K562 (cell line): ENCODE results near the gene GABRA5. TPM values are rescaled to one million over a fixed set of nuclear protein-coding genes. Genes with fewer than 3 reads are reported as not detected.
A peak's percentile ranks its signal among the peaks of the same experiment; 100 is the strongest.

Experiments
- ATAC-seq: fragments of 200-7000 bp; cut with Tn5 transposase; 3 replicates; pipeline ENCODE4 v1.9.1; 2020; ENCODE audit warnings: moderate library complexity
- BruUV-seq: library from RNA; stranded (reverse); fragments of 400-500 nt; replicated peaks from 2 replicates; lab custom pipeline; 2021; lab: Mats Ljungman, UMichigan
- CTCF ChIA-PET: fragments of 300-600 bp; formaldehyde crosslinking; extraction: SDS; loops from one replicate; lab custom pipeline; 2021; ENCODE audit warnings: low intra/inter-chr PET ratio; lab: Yijun Ruan, JAX
- POLR2A ChIA-PET: fragments of 300-600, 350-650 bp; sonication (Branson Sonifier 250); formaldehyde crosslinking; extraction: SDS; loops from one replicate; lab custom pipeline; 2021; ENCODE audit warnings: antibody characterized with exemption, inconsistent platforms; lab: Yijun Ruan, JAX
- DNase-seq, 4 experiments: peaks; one replicate each; pipeline versions ENCODE4 v3.0.0 to v3.0.0-alpha.2; 2011 to 2018; ENCODE audit warnings: low spot score in 3 of 4, mixed read lengths in 3 of 4; ENCODE audit errors: extremely low read depth in 1 of 4
- FAIRE-seq: peaks from 2 replicates; lab custom pipeline; 2011; peaks lifted over from hg19 to GRCh38; lab: Jason Lieb, UNC
- H2AFZ ChIP-seq: 2 replicates; pipeline ENCODE4 v1.6.0; 2011; ENCODE audit warnings: low read depth, low read length, control low read depth, inconsistent platforms
- H3K27ac ChIP-seq: fragments of 200-600 bp; 3 replicates; pipeline ENCODE4 v1.8.0; 2011; ENCODE audit warnings: low read depth, mild to moderate bottlenecking, control low read depth, inconsistent platforms, low read length, moderate library complexity, mixed read lengths; ENCODE audit errors: extremely low read depth
- H3K27me3 ChIP-seq, 2 experiments: fragments of 300-600 bp in 1 of 2; 2 replicates in 1 of 2; 3 replicates in 1 of 2; pipeline versions ENCODE4 v1.6.0 to v1.8.0; 2011; ENCODE audit warnings: inconsistent platforms in 2 of 2, low read length in 2 of 2, mild to moderate bottlenecking in 1 of 2, mixed read lengths in 1 of 2, moderate library complexity in 1 of 2; ENCODE audit not compliant: control insufficient read depth in 2 of 2, insufficient read depth in 2 of 2
- H3K36me3 ChIP-seq: fragments of 300-600 bp; 3 replicates; pipeline ENCODE4 v1.8.0; 2011; ENCODE audit warnings: mild to moderate bottlenecking, low read length, inconsistent platforms; ENCODE audit not compliant: control insufficient read depth, insufficient read depth
- H3K4me1 ChIP-seq, 2 experiments: fragments of 200-600 bp in 1 of 2; replicated peaks in 1 of 2; 2 replicates in 1 of 2; 3 replicates in 1 of 2; pipeline versions ENCODE4 v1.5.1 to v1.8.0; 2011; ENCODE audit warnings: inconsistent platforms in 2 of 2, low read length in 2 of 2, mild to moderate bottlenecking in 1 of 2, mixed read lengths in 1 of 2, moderate library complexity in 1 of 2; ENCODE audit not compliant: control insufficient read depth in 2 of 2, insufficient read depth in 2 of 2
- H3K4me2 ChIP-seq: 2 replicates; pipeline ENCODE4 v1.6.1; 2011; ENCODE audit warnings: low read length, control low read depth, inconsistent platforms, mixed read lengths; ENCODE audit not compliant: insufficient read depth
- H3K4me3 ChIP-seq: fragments of 200-600 bp; sonication (generic), shearing (Covaris generic); 2 replicates; pipeline ENCODE4 v1.5.1; 2016; ENCODE audit warnings: control low read depth, inconsistent platforms
- H3K79me2 ChIP-seq: fragments of 200-600 bp; 3 replicates; pipeline ENCODE4 v1.8.0; 2011; ENCODE audit warnings: low read length, inconsistent platforms; ENCODE audit not compliant: control insufficient read depth, insufficient read depth
- H3K9ac ChIP-seq, 2 experiments: 2 replicates each; pipeline versions ENCODE4 v1.6.0 to v1.6.1; 2011; ENCODE audit warnings: low read depth in 2 of 2, low read length in 2 of 2, control low read depth in 1 of 2, inconsistent platforms in 1 of 2, mild to moderate bottlenecking in 1 of 2, mixed read lengths in 1 of 2; ENCODE audit not compliant: insufficient read depth in 1 of 2
- H3K9me1 ChIP-seq: one replicate; pipeline ENCODE4 v1.6.0; 2011; ENCODE audit warnings: inconsistent platforms, mild to moderate bottlenecking, low read length, moderate library complexity; ENCODE audit not compliant: control insufficient read depth, insufficient read depth
- H3K9me3 ChIP-seq: replicated peaks from 2 replicates; pipeline ENCODE4 v1.5.1; 2011; ENCODE audit warnings: low read depth, low read length, inconsistent platforms; ENCODE audit not compliant: control insufficient read depth, insufficient read depth
- H4K20me1 ChIP-seq: replicated peaks from 2 replicates; pipeline ENCODE4 v1.6.1; 2011; ENCODE audit warnings: low read length, inconsistent platforms, mixed read lengths; ENCODE audit not compliant: control insufficient read depth, insufficient read depth
- E2F8 ChIP-seq: fragments of 450-650 bp; IDR thresholded peaks from 2 replicates; pipeline ENCODE4 v1.7.1; 2018; ENCODE audit warnings: mild to moderate bottlenecking, low read depth; ENCODE audit not compliant: partially characterized antibody
- MAFG ChIP-seq: fragments of 450-650 bp; conservative IDR thresholded peaks from 2 replicates; pipeline ENCODE4 v1.6.1; 2016; ENCODE audit warnings: missing genetic modification characterization, missing compliant biosample characterization
- NELFE ChIP-seq: IDR thresholded peaks from 2 replicates; pipeline ENCODE4 v1.6.1; 2011; ENCODE audit warnings: mild to moderate bottlenecking; ENCODE audit not compliant: insufficient read depth, insufficient read length
- PCBP2 ChIP-seq: fragments of 200-400 bp; formaldehyde crosslinking; IDR thresholded peaks from 2 replicates; pipeline ENCODE4 v1.6.1; 2018; ENCODE audit warnings: low read length, low read depth, mild to moderate bottlenecking, moderate library complexity; ENCODE audit not compliant: poor library complexity, severe bottlenecking
- RAD21 ChIP-seq, 2 experiments: fragments of 250-450 bp in 1 of 2; fragments of 450-650 bp in 1 of 2; sonication (Bioruptor Pico) in 1 of 2; formaldehyde crosslinking in 1 of 2; IDR thresholded peaks in 1 of 2; conservative IDR thresholded peaks in 1 of 2; 2 replicates each; pipeline versions ENCODE4 v1.4.0 to v1.8.0; 2020 to 2022; ENCODE audit warnings: mild to moderate bottlenecking in 2 of 2, moderate library complexity in 1 of 2
- SAFB2 ChIP-seq: fragments of 200-400 bp; formaldehyde crosslinking; IDR thresholded peaks from 2 replicates; pipeline ENCODE4 v1.6.1; 2018; ENCODE audit warnings: borderline replicate concordance, low read length, low read depth, moderate library complexity; ENCODE audit not compliant: severe bottlenecking
- SP1 ChIP-seq: sonication (generic); formaldehyde crosslinking; IDR thresholded peaks from 2 replicates; pipeline ENCODE4 v1.8.1; 2022; ENCODE audit warnings: mild to moderate bottlenecking, missing genetic modification reagents
- TAF1 ChIP-seq: IDR thresholded peaks from 2 replicates; pipeline ENCODE4 v1.6.1; 2011; ENCODE audit warnings: mild to moderate bottlenecking, low read length, moderate library complexity; ENCODE audit not compliant: insufficient read depth, control insufficient read depth, severe bottlenecking; ENCODE audit errors: extremely low read depth
- TAF15 ChIP-seq: fragments of 200-400 bp; formaldehyde crosslinking; IDR thresholded peaks from 2 replicates; pipeline ENCODE4 v1.6.1; 2017; ENCODE audit warnings: mild to moderate bottlenecking, low read depth, low read length, moderate library complexity
- TFAM ChIP-seq: fragments of 250-450 bp; sonication (Bioruptor Pico); conservative IDR thresholded peaks from 2 replicates; pipeline ENCODE4 v1.5.0; 2021; ENCODE audit warnings: mild to moderate bottlenecking, moderate library complexity
- USF2 ChIP-seq: sonication (generic); formaldehyde crosslinking; IDR thresholded peaks from 2 replicates; pipeline ENCODE4 v1.5.0; 2020; ENCODE audit warnings: missing genetic modification reagents
- ZEB2 ChIP-seq: fragments of 450-650 bp; IDR thresholded peaks from 2 replicates; pipeline ENCODE4 v1.6.1; 2016
- ZNF12 ChIP-seq: sonication (generic); formaldehyde crosslinking; IDR thresholded peaks from 2 replicates; pipeline ENCODE4 v1.4.0; 2020; ENCODE audit warnings: mild to moderate bottlenecking, missing genetic modification reagents
- ZNF140 ChIP-seq: fragments of 250-450 bp; sonication (Bioruptor Pico); IDR thresholded peaks from 2 replicates; pipeline ENCODE4 v1.8.0; 2021; ENCODE audit warnings: moderate library complexity, mild to moderate bottlenecking, inconsistent platforms
- ZNF316 ChIP-seq: fragments of 450-650 bp; IDR thresholded peaks from 2 replicates; pipeline ENCODE4 v1.6.1; 2016
- ZNF41 ChIP-seq: fragments of 250-450 bp; sonication (Bioruptor Pico); conservative IDR thresholded peaks from 2 replicates; pipeline ENCODE4 v1.4.0; 2020; ENCODE audit warnings: mild to moderate bottlenecking
- ZNF77 ChIP-seq: fragments of 250-450 bp; sonication (Bioruptor Pico); IDR thresholded peaks from 2 replicates; pipeline ENCODE4 v1.5.0; 2020
- WGBS: fragments of 100-300 bp; shearing (Covaris generic); methylation state at CpG from one replicate; pipeline ENCODE4 v1.1.6; 2016; ENCODE audit warnings: low coverage, mixed read lengths; ENCODE audit not compliant: insufficient coverage; ENCODE audit errors: missing lambda C conversion rate; 5-methylcytosine and 5-hydroxymethylcytosine counted together
- in situ Hi-C: fragments of 300-500 bp; cut with MboI; formaldehyde crosslinking; loops from 4 replicates; pipeline ENCODE4 v1.15.0; 2018; ENCODE audit warnings: inconsistent platforms, mixed read lengths
- intact Hi-C: fragments of 100-400 bp; cut with micrococcal nuclease; formaldehyde crosslinking; loops from 2 replicates; pipeline ENCODE4 v1.14.2; 2022
- polyA plus RNA-seq, 8 experiments: library from polyadenylated mRNA; depleted of rRNA in 4 of 8; stranded (reverse) in 5 of 8; unstranded in 3 of 8; fragments of >200 nt; fragmentation: Nextera tagmentation in 2 of 8; fragmentation: Illumina TruSeq in 1 of 8; extraction: Ambion mirVana in 2 of 8; extraction: Trizol in 1 of 8; gene quantifications; 2 replicates each; pipeline versions ENCODE4 v1.2.1 to v1.2.3, GENCODE V29; 2011 to 2014; ENCODE audit warnings: inconsistent platforms in 1 of 8, missing spikeins in 1 of 8
- total RNA-seq, 7 experiments: library from RNA; depleted of rRNA in 6 of 7; stranded (reverse); fragments of >200 nt in 6 of 7; fragmentation: Illumina TruSeq in 2 of 7; extraction: Trizol in 2 of 7; gene quantifications; 2 replicates each; pipeline versions ENCODE4 v1.2.1 to v1.2.3, GENCODE V29; 2011 to 2021; ENCODE audit warnings: low replicate concordance in 1 of 7

GABRA5 gene
- total and polyA plus RNA-seq, 9 of the 15 experiments (the other 6 are each of a cell fraction or from before 2014, with no cell fraction given) = not detected

GRCh38 chr15:26889298-26889898 lies 22.5 kb downstream of the GABRA5 start (continued):
- TF ChIP-seq TAF1 (no peak), RAD21 (CRISPR knock-in tag; conservative IDR thresholded peaks at IDR 0.05 in 1 of 2, IDR thresholded peaks at IDR 0.05 in 1 of 2) (peak; percentile 71 to 83), ZNF12 (CRISPR knock-in tag) (no peak), ZNF316 (peak; percentile 57), TAF15 (no peak)

- ATAC-seq (no peak), FAIRE-seq (no peak), DNase-seq (no peak)
- WGBS = 0% methylated on average over 7 of the region's 7 CpGs
- H2AFZ ChIP-seq = no peak overlapping the region
- H3K9ac ChIP-seq = no peak overlapping the region
- ChIA-PET CTCF (interaction anchor here (0.7 to 2.2 kb wide), 3 partner anchors 83 to 127 kb away, joined by 4 to 20 read pairs (median 17); no protein-coding TSS in a partner anchor), POLR2A (no interaction called here)
- in situ Hi-C loops = loop anchor here (5.0 to 25.0 kb wide), 3 partner anchors 467 to 1234 kb away; no protein-coding TSS in a partner anchor
- intact Hi-C loops = loop anchor here (2.0 kb wide), 2 partner anchors 468 to 1232 kb away; no protein-coding TSS in a partner anchor
- peaks cover 0 to 4% of the 10 kb centered on the region in 2 experiments; a peak in 1 of 5 replicates for H3K4me1 ChIP-seq
- H4K20me1 ChIP-seq = peaks cover 4% of the 10 kb centered on the region
- no peaks in the 10 kb centered on the region for H3K36me3 ChIP-seq
- no peaks in the 10 kb centered on the region for H3K79me2 ChIP-seq
- H3K4me3 ChIP-seq = no peak overlapping the region
- BruUV-seq = no TSS peak
- no peaks in the 10 kb centered on the region for H3K9me3 ChIP-seq
- no peak overlapping the region for H3K27ac ChIP-seq
- no peaks in the 10 kb centered on the region for H3K9me1 ChIP-seq
- no peak overlapping the region for H3K4me2 ChIP-seq
- peaks cover 0 to 9% of the 10 kb centered on the region in 2 experiments; a peak in 2 of 5 replicates for H3K27me3 ChIP-seq
- TF ChIP-seq ZNF41 (CRISPR knock-in tag) = no peak
- TF ChIP-seq E2F8 = no peak
- TF ChIP-seq ZNF140 (CRISPR knock-in tag) = no peak
- TF ChIP-seq SP1 (CRISPR knock-in tag) = no peak
- no peak for TF ChIP-seq SAFB2
- no peak for TF ChIP-seq ZEB2
- TF ChIP-seq USF2 (CRISPR knock-in tag) = no peak
- TF ChIP-seq ZNF77 (CRISPR knock-in tag) = no peak
- no peak for TF ChIP-seq PCBP2
- no peak for TF ChIP-seq MAFG (tag)
- no peak for TF ChIP-seq TFAM (CRISPR knock-in tag)
- no peak for TF ChIP-seq NELFE
These were observed 23.6 kb downstream of the GABRA5 start for GRCh38 chr15:26890451-26890850.
